HepG2 (cell line): ENCODE results near the gene IL10. TPM values are rescaled to one million over a fixed set of nuclear protein-coding genes. Genes with fewer than 3 reads are reported as not detected.

Experiments
- ATAC-seq: fragments of 200-7000 bp; cut with Tn5 transposase; 3 replicates; pipeline ENCODE4 v1.9.1; 2020; ENCODE audit warnings: mild to moderate bottlenecking, moderate library complexity
- BruUV-seq: library from RNA; stranded (reverse); fragments of 400-500 nt; replicated peaks from 2 replicates; lab custom pipeline; 2021; lab: Mats Ljungman, UMichigan
- CTCF ChIA-PET: fragments of 300-600 bp; formaldehyde crosslinking; extraction: SDS; loops from one replicate; lab custom pipeline; 2021; ENCODE audit warnings: low total read pairs, inconsistent platforms, low intra/inter-chr PET ratio; lab: Yijun Ruan, JAX
- POLR2A ChIA-PET: fragments of 350-600 bp; sonication (Branson Sonifier 250); formaldehyde crosslinking; loops from one replicate; lab custom pipeline; 2020; ENCODE audit warnings: antibody characterized with exemption, inconsistent platforms; lab: Yijun Ruan, JAX
- DNase-seq: peaks from one replicate; pipeline ENCODE4 v3.0.0-alpha.2; 2015; ENCODE audit warnings: low spot score
- FAIRE-seq: peaks from 3 replicates; lab custom pipeline; 2011; peaks lifted over from hg19 to GRCh38; lab: Jason Lieb, UNC
- H2AFZ ChIP-seq: one replicate; pipeline ENCODE4 v1.6.1; 2011; ENCODE audit warnings: low read length, inconsistent platforms
- H3K27ac ChIP-seq: fragments of 300-600 bp; 3 replicates; pipeline ENCODE4 v1.8.0; 2011; ENCODE audit warnings: mixed run types, mild to moderate bottlenecking, mixed read lengths, low read length, inconsistent platforms; ENCODE audit not compliant: insufficient read depth; ENCODE audit errors: extremely low read length
- H3K27me3 ChIP-seq, 2 experiments: fragments of 200-600 bp in 1 of 2; 2 replicates in 1 of 2; 3 replicates in 1 of 2; pipeline versions ENCODE4 v1.6.0 to v1.8.0; 2011; ENCODE audit warnings: low read length in 2 of 2, mild to moderate bottlenecking in 2 of 2, moderate library complexity in 2 of 2, inconsistent platforms in 1 of 2; ENCODE audit not compliant: insufficient read depth in 2 of 2, control insufficient read depth in 1 of 2
- H3K36me3 ChIP-seq, 2 experiments: fragments of 200-600 bp in 1 of 2; replicated peaks in 1 of 2; 2 replicates in 1 of 2; 3 replicates in 1 of 2; pipeline versions ENCODE4 v1.5.1 to v1.8.0; 2011; ENCODE audit warnings: low read length in 2 of 2, inconsistent platforms in 1 of 2; ENCODE audit not compliant: insufficient read depth in 2 of 2, control insufficient read depth in 1 of 2
- H3K4me1 ChIP-seq: 2 replicates; pipeline ENCODE4 v1.5.1; 2012; ENCODE audit warnings: low read length, inconsistent platforms; ENCODE audit not compliant: insufficient read depth
- H3K4me2 ChIP-seq: 2 replicates; pipeline ENCODE4 v1.6.0; 2011; ENCODE audit warnings: low read depth, low read length, inconsistent platforms
- H3K4me3 ChIP-seq, 3 experiments: fragments of 200-600 bp in 1 of 3; sonication (generic), shearing (Covaris generic) in 1 of 3; replicated peaks in 1 of 3; 2 replicates each; pipeline ENCODE4 v1.5.1; 2011 to 2016; ENCODE audit warnings: low read length in 3 of 3, inconsistent platforms in 2 of 3, low read depth in 2 of 3, mild to moderate bottlenecking in 2 of 3, control low read depth in 1 of 3, mixed read lengths in 1 of 3; ENCODE audit not compliant: insufficient read depth in 1 of 3
- H3K79me2 ChIP-seq: one replicate; pipeline ENCODE4 v1.6.1; 2011; ENCODE audit warnings: low read length, inconsistent platforms; ENCODE audit not compliant: insufficient read depth
- H3K9ac ChIP-seq: 2 replicates; pipeline ENCODE4 v1.6.0; 2011; ENCODE audit warnings: mild to moderate bottlenecking, low read depth, low read length, inconsistent platforms; ENCODE audit not compliant: insufficient read depth
- H3K9me3 ChIP-seq: 2 replicates; pipeline ENCODE4 v1.5.1; 2012; ENCODE audit warnings: mild to moderate bottlenecking, low read length
- H4K20me1 ChIP-seq: 2 replicates; pipeline ENCODE4 v1.6.0; 2011; ENCODE audit warnings: inconsistent platforms, mild to moderate bottlenecking, low read length, moderate library complexity; ENCODE audit not compliant: insufficient read depth
- KDM6A ChIP-seq: IDR thresholded peaks from 2 replicates; pipeline ENCODE4 v1.6.1; 2016; ENCODE audit warnings: low read depth
- NPAS2 ChIP-seq: sonication (generic); formaldehyde crosslinking; IDR thresholded peaks from 2 replicates; pipeline ENCODE4 v1.8.0; 2022; ENCODE audit warnings: mild to moderate bottlenecking, missing genetic modification reagents, borderline replicate concordance
- STAT5B ChIP-seq: sonication (generic); formaldehyde crosslinking; IDR thresholded peaks from 2 replicates; pipeline ENCODE4 v1.4.0; 2020; ENCODE audit warnings: missing genetic modification reagents
- WGBS: methylation state at CpG from one replicate; pipeline ENCODE4 v1.1.6; 2017; ENCODE audit warnings: low lambda C conversion rate; 5-methylcytosine and 5-hydroxymethylcytosine counted together
- in situ Hi-C: cut with HindIII; loops from 2 replicates; pipeline ENCODE4 v1.10.0; 2017; ENCODE audit warnings: low pct_unique_long_range_greater_than_20kb; ENCODE audit not compliant: extremely low pct_ligation_motif_present
- intact Hi-C: fragments of 100-400 bp; cut with micrococcal nuclease; formaldehyde crosslinking; loops from one replicate; pipeline ENCODE4 v1.10.0; 2022; ENCODE audit not compliant: unreplicated experiment
- polyA plus RNA-seq, 8 experiments: library from polyadenylated mRNA; depleted of rRNA in 3 of 8; stranded (reverse) in 7 of 8; unstranded in 1 of 8; fragments of >200 nt; fragmentation: Illumina TruSeq in 4 of 8; extraction: Trizol in 4 of 8; gene quantifications; 2 replicates each; pipeline versions ENCODE4 v1.2.1 to v1.2.3, GENCODE V29; 2011 to 2016; ENCODE audit warnings: low read depth in 4 of 8, missing spikeins in 1 of 8, mixed read lengths in 1 of 8; ENCODE audit not compliant: insufficient read depth in 1 of 8
- total RNA-seq, 5 experiments: library from RNA; depleted of rRNA; stranded (reverse); fragments of >200 nt; fragmentation: Illumina TruSeq; extraction: Trizol; gene quantifications; 2 replicates each; pipeline ENCODE4 v1.2.3, GENCODE V29; 2016; ENCODE audit warnings: low read depth in 1 of 5
- TF ChIP-seq, protein P1 (sequence below): sonication (generic); formaldehyde crosslinking; IDR thresholded peaks from 2 replicates; pipeline ENCODE4 v1.4.0; 2020; ENCODE audit warnings: mild to moderate bottlenecking, missing genetic modification reagents
- TF ChIP-seq, protein P2 (sequence below), 2 experiments: sonication (generic) in 1 of 2; formaldehyde crosslinking in 1 of 2; IDR thresholded peaks; 2 replicates each; pipeline versions ENCODE4 v1.5.1 to v1.6.1; 2011 to 2020; ENCODE audit warnings: borderline replicate concordance in 1 of 2, low read depth in 1 of 2, low read length in 1 of 2, mild to moderate bottlenecking in 1 of 2, missing genetic modification reagents in 1 of 2, moderate library complexity in 1 of 2

Gene IL10
- total and polyA plus RNA-seq, 2 of the 13 experiments (the other 11 are each of a cell fraction or from before 2014, with no cell fraction given): not detected

DNA sequence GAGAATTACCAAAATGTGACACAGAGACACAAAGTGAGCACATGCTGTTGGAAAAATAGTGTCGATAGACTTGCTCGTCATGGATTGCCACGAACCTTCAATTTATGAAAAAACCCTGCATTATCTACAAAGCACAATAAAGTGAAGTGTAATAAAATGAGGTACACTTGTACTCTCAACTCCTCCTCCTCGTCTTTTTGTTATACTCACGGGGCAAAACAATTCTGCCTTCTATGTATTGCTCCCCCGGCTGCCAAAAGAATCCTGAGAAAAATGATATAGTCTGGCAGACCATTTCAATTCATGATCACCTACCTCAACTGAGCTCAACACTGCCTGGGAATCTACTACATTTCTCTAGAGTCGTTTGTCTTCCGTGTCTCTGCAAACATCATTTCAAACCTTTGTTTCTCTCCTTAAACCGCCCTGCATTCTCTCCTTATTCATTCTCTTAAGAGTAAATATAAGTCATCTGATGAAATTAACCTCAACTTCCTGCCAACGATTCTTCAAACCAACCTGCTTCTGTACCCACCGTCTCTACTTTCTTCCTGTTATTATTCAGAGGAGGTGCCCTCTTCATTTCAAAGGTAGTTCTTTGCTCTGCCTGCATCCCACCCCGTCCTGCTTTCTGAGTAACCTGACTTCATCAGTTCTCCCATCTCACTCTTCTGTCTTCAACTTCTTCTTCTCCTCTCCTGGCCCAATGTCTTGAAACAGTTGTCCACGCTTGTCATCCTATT lies 14.6 kb downstream of the IL10 start:
- WGBS: 26% methylated on average over 13 of the region's 13 CpGs
- Histone ChIP-seq H3K79me2 (no peaks in the 10 kb centered on the region), H3K27ac (no peak overlapping the region), H3K4me2 (no peak overlapping the region), H2AFZ (no peak overlapping the region), H3K36me3 (no peaks in the 10 kb centered on the region), H4K20me1 (no peaks in the 10 kb centered on the region), H3K4me3 (no peak overlapping the region), H3K9me3 (no peaks in the 10 kb centered on the region), H3K27me3 (no peaks in the 10 kb centered on the region; a peak in 1 of 5 replicates), H3K4me1 (no peaks in the 10 kb centered on the region), H3K9ac (no peak overlapping the region)
- no peak for TF ChIP-seq STAT5B (CRISPR knock-in tag)
- TF ChIP-seq, protein P1, sequence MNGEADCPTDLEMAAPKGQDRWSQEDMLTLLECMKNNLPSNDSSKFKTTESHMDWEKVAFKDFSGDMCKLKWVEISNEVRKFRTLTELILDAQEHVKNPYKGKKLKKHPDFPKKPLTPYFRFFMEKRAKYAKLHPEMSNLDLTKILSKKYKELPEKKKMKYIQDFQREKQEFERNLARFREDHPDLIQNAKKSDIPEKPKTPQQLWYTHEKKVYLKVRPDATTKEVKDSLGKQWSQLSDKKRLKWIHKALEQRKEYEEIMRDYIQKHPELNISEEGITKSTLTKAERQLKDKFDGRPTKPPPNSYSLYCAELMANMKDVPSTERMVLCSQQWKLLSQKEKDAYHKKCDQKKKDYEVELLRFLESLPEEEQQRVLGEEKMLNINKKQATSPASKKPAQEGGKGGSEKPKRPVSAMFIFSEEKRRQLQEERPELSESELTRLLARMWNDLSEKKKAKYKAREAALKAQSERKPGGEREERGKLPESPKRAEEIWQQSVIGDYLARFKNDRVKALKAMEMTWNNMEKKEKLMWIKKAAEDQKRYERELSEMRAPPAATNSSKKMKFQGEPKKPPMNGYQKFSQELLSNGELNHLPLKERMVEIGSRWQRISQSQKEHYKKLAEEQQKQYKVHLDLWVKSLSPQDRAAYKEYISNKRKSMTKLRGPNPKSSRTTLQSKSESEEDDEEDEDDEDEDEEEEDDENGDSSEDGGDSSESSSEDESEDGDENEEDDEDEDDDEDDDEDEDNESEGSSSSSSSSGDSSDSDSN (CRISPR knock-in tag): no peak
- TF ChIP-seq, protein P2, sequence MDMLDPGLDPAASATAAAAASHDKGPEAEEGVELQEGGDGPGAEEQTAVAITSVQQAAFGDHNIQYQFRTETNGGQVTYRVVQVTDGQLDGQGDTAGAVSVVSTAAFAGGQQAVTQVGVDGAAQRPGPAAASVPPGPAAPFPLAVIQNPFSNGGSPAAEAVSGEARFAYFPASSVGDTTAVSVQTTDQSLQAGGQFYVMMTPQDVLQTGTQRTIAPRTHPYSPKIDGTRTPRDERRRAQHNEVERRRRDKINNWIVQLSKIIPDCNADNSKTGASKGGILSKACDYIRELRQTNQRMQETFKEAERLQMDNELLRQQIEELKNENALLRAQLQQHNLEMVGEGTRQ (IDR thresholded peaks at IDR 0.05; ENCODE audit: low read depth, low read length): no peak
- TF ChIP-seq, protein P2 (CRISPR knock-in tag; IDR thresholded peaks at IDR 0.05; ENCODE audit: borderline replicate concordance): no peak
- no peak for TF ChIP-seq KDM6A (CRISPR knock-in tag)
- no peak for TF ChIP-seq NPAS2 (CRISPR knock-in tag)
- no peak for ATAC-seq
- in situ Hi-C loops: no loop called here
- BruUV-seq: no TSS peak
- no peak for FAIRE-seq
- POLR2A ChIA-PET: no interaction called here
- DNase-seq: no peak
- CTCF ChIA-PET: no interaction called here
- intact Hi-C loops: no loop called here
